GM12878 (cell line): ENCODE data around the gene CHRNA9. TPM values are rescaled to one million over a fixed set of nuclear protein-coding genes. Genes with fewer than 3 reads are reported as not detected.

Experiments used
- ATAC-seq: fragments of 200-7000 bp; cut with Tn5 transposase; 3 replicates; pipeline ENCODE4 v1.9.1; 2020; ENCODE audit warnings: mild to moderate bottlenecking, moderate library complexity
- BruUV-seq: library from RNA; stranded (reverse); fragments of 400-500 nt; replicated peaks from 2 replicates; lab custom pipeline; 2021; lab: Mats Ljungman, UMichigan
- CTCF ChIA-PET: fragments of 300-600 bp; sonication (Branson Sonifier 250); formaldehyde crosslinking; extraction: SDS; loops from one replicate; lab custom pipeline; 2021; ENCODE audit warnings: inconsistent platforms; lab: Yijun Ruan, JAX
- POLR2A ChIA-PET: fragments of 350-600 bp; formaldehyde crosslinking; extraction: SDS; loops from one replicate; lab custom pipeline; 2021; ENCODE audit warnings: inconsistent platforms; lab: Charles Lee
- RAD21 ChIA-PET: fragments of 300-600 bp; sonication (Branson Sonifier 250); formaldehyde crosslinking; loops from one replicate; lab custom pipeline; 2023; ENCODE audit warnings: antibody characterized with exemption; ENCODE audit not compliant: unreplicated experiment; lab: Charles Lee
- SMC1A ChIA-PET: fragments of 300-600 bp; sonication (Branson Sonifier 250); formaldehyde crosslinking; loops from one replicate; lab custom pipeline; 2023; ENCODE audit not compliant: unreplicated experiment, uncharacterized antibody; lab: Charles Lee
- DNase-seq: peaks from one replicate; pipeline ENCODE4 v3.0.0-alpha.2; 2011; ENCODE audit warnings: low read depth, low spot score
- FAIRE-seq: peaks from 3 replicates; lab custom pipeline; 2011; peaks lifted over from hg19 to GRCh38; lab: Jason Lieb, UNC
- H2AFZ ChIP-seq: 2 replicates; pipeline ENCODE4 v1.6.0; 2011; ENCODE audit warnings: low read depth, low read length, control low read depth; ENCODE audit not compliant: control insufficient read depth
- H3K27ac ChIP-seq: 2 replicates; pipeline ENCODE4 v1.5.1; 2011; ENCODE audit warnings: control low read depth; ENCODE audit not compliant: control insufficient read depth, insufficient read depth
- H3K27me3 ChIP-seq, 2 experiments: replicated peaks in 1 of 2; 2 replicates each; pipeline versions ENCODE4 v1.6.0 to v1.6.1; 2011; ENCODE audit warnings: low read length in 1 of 2; ENCODE audit not compliant: control insufficient read depth in 2 of 2, insufficient read depth in 2 of 2
- H3K36me3 ChIP-seq, 2 experiments: 2 replicates each; pipeline ENCODE4 v1.5.1; 2011; ENCODE audit warnings: low read length in 1 of 2; ENCODE audit not compliant: control insufficient read depth in 2 of 2, insufficient read depth in 2 of 2
- H3K4me1 ChIP-seq: 2 replicates; pipeline ENCODE4 v1.6.1; 2011; ENCODE audit warnings: mild to moderate bottlenecking, low read length, moderate library complexity, mixed read lengths; ENCODE audit not compliant: control insufficient read depth, insufficient read depth
- H3K4me2 ChIP-seq: 2 replicates; pipeline ENCODE4 v1.6.0; 2011; ENCODE audit warnings: control low read depth; ENCODE audit not compliant: control insufficient read depth, insufficient read depth
- H3K4me3 ChIP-seq: fragments of 200-600 bp; sonication (generic); 2 replicates; pipeline ENCODE4 v1.5.1; 2016
- H3K79me2 ChIP-seq: 2 replicates; pipeline ENCODE4 v1.6.0; 2011; ENCODE audit warnings: low read length; ENCODE audit not compliant: control insufficient read depth, insufficient read depth
- H3K9ac ChIP-seq: 2 replicates; pipeline ENCODE4 v1.8.0; 2011; ENCODE audit warnings: low read length, control low read depth, mixed read lengths; ENCODE audit not compliant: control insufficient read depth, insufficient read depth
- H3K9me3 ChIP-seq: replicated peaks from 3 replicates; pipeline ENCODE4 v1.5.1; 2011; ENCODE audit warnings: mild to moderate bottlenecking, low read length; ENCODE audit not compliant: control insufficient read depth, insufficient read depth
- H4K20me1 ChIP-seq: 2 replicates; pipeline ENCODE4 v1.6.0; 2011; ENCODE audit not compliant: control insufficient read depth, insufficient read depth
- BCL3 ChIP-seq: IDR thresholded peaks from 2 replicates; pipeline ENCODE4 v1.6.1; 2011; ENCODE audit warnings: borderline replicate concordance, low read depth, mild to moderate bottlenecking, moderate library complexity, low read length; ENCODE audit not compliant: insufficient read depth, poor library complexity, severe bottlenecking
- BRCA1 ChIP-seq: IDR thresholded peaks from 2 replicates; pipeline ENCODE4 v1.6.1; 2011; ENCODE audit warnings: low read depth, low read length, improper control_type of control experiment
- KDM1A ChIP-seq: fragments of 200-600 bp; sonication (generic); IDR thresholded peaks from 2 replicates; pipeline ENCODE4 v1.6.1; 2016; ENCODE audit warnings: borderline replicate concordance
- MEF2B ChIP-seq: fragments of 450-650 bp; IDR thresholded peaks from 2 replicates; pipeline ENCODE4 v1.6.1; 2018; ENCODE audit warnings: mild to moderate bottlenecking, moderate library complexity; ENCODE audit not compliant: partially characterized antibody, poor library complexity, severe bottlenecking
- NFYA ChIP-seq: IDR thresholded peaks from 2 replicates; pipeline ENCODE4 v1.6.1; 2011; ENCODE audit warnings: low read depth, mild to moderate bottlenecking, low read length, improper control_type of control experiment, borderline replicate concordance
- NFYB ChIP-seq: IDR thresholded peaks from 2 replicates; pipeline ENCODE4 v1.6.1; 2011; ENCODE audit warnings: low read depth, mild to moderate bottlenecking, low read length, improper control_type of control experiment, moderate library complexity; ENCODE audit not compliant: insufficient read depth
- NRF1 ChIP-seq: conservative IDR thresholded peaks from 2 replicates; pipeline ENCODE4 v1.6.1; 2011; ENCODE audit warnings: mild to moderate bottlenecking, low read depth, low read length, improper control_type of control experiment
- PAX8 ChIP-seq: fragments of 450-650 bp; IDR thresholded peaks from 2 replicates; pipeline ENCODE4 v1.6.1; 2017; ENCODE audit warnings: mild to moderate bottlenecking, moderate library complexity
- SIX5 ChIP-seq: IDR thresholded peaks from 2 replicates; pipeline ENCODE4 v1.6.1; 2011; ENCODE audit warnings: mild to moderate bottlenecking, low read depth, low read length, moderate library complexity; ENCODE audit not compliant: severe bottlenecking
- SMC3 ChIP-seq: IDR thresholded peaks from 2 replicates; pipeline ENCODE4 v1.6.1; 2011; ENCODE audit warnings: low read length, improper control_type of control experiment, borderline replicate concordance
- WGBS: methylation state at CpG from one replicate; pipeline ENCODE4 v1.1.6; 2016; ENCODE audit warnings: low lambda C conversion rate; ENCODE audit not compliant: insufficient replicate concordance, insufficient coverage; ENCODE audit errors: missing lambda C conversion rate; 5-methylcytosine and 5-hydroxymethylcytosine counted together
- in situ Hi-C: fragments of 300-500 bp; cut with MboI; formaldehyde crosslinking; loops from 9 replicates; pipeline ENCODE4 v1.14.3; 2018; ENCODE audit warnings: mixed read lengths
- intact Hi-C: fragments of 100-400 bp; cut with micrococcal nuclease; formaldehyde crosslinking; loops from one replicate; pipeline ENCODE4 v1.14.2; 2022; ENCODE audit not compliant: unreplicated experiment
- polyA plus RNA-seq, 11 experiments: library from polyadenylated mRNA; depleted of rRNA in 4 of 11; unstranded in 6 of 11; stranded (reverse) in 5 of 11; fragments of >200 nt; fragmentation: Nextera tagmentation in 4 of 11; fragmentation: Illumina TruSeq in 1 of 11; extraction: Ambion mirVana in 4 of 11; extraction: Trizol in 1 of 11; gene quantifications; 1 replicate in 1 of 11; 2 replicates in 10 of 11; pipeline versions ENCODE4 v1.2.1 to v1.2.3, GENCODE V29; 2011 to 2016; ENCODE audit warnings: inconsistent platforms in 2 of 11, missing spikeins in 2 of 11, low read depth in 1 of 11
- total RNA-seq, 4 experiments: library from RNA; depleted of rRNA in 3 of 4; stranded (reverse); fragments of >200 nt in 3 of 4; fragmentation: Illumina TruSeq in 1 of 4; extraction: Trizol in 1 of 4; gene quantifications; 2 replicates each; pipeline versions ENCODE4 v1.2.1 to v1.2.3, GENCODE V29; 2013 to 2021
- TF ChIP-seq, protein P1 (sequence below): IDR thresholded peaks from 2 replicates; pipeline ENCODE4 v1.6.1; 2011; ENCODE audit warnings: low read depth, mild to moderate bottlenecking, low read length, moderate library complexity, borderline replicate concordance; ENCODE audit errors: extremely low read depth
- TF ChIP-seq, protein P2 (sequence below): fragments of 150-350 bp; IDR thresholded peaks from 2 replicates; pipeline ENCODE4 v1.6.1; 2014; ENCODE audit warnings: mild to moderate bottlenecking, low read depth, low read length
- TF ChIP-seq, protein P3 (sequence below): fragments of 450-650 bp; IDR thresholded peaks from 2 replicates; pipeline ENCODE4 v1.6.1; 2014; ENCODE audit warnings: mild to moderate bottlenecking

Gene CHRNA9
- total and polyA plus RNA-seq, 10 of the 15 experiments (the other 5 are each of a cell fraction or from before 2014, with no cell fraction given) = 0.05 to 0.09 (median 0.08) TPM; not detected in 7

GRCh38 chr4:40301603-40302002 is 33.5 kb upstream of the CHRNA9 start (continued):
- TF ChIP-seq SMC3 = peak; percentile 5; the same call in 1 of the 2 replicates
- no peak for TF ChIP-seq NFYB
- TF ChIP-seq MEF2B = peak; percentile 66

GRCh38 chr4:40303751-40304150 is 31.4 kb upstream of the CHRNA9 start:
- H3K9me3 ChIP-seq = no peaks in the 10 kb centered on the region; the same call in 2 of the 3 replicates
- DNase-seq (no peak), ATAC-seq (no peak), FAIRE-seq (no peak)
- peaks cover 9% of the 10 kb centered on the region for H3K79me2 ChIP-seq
- H3K27me3 ChIP-seq = no peaks in the 10 kb centered on the region
- no TSS peak for BruUV-seq
- in situ Hi-C loops = no loop called here
- H3K4me1 ChIP-seq = peaks cover 73% of the 10 kb centered on the region
- CTCF ChIA-PET = interaction anchor here (0.9 to 7.4 kb wide), 7 partner anchors 14 to 116 kb away, joined by 3 to 121 read pairs (median 9); no protein-coding TSS in a partner anchor
- RAD21 ChIA-PET = interaction anchor here (0.7 to 10.7 kb wide), 7 partner anchors 8 to 167 kb away, joined by 3 to 356 read pairs (median 5); partner anchors contain the start of gene RHOH
- intact Hi-C loops = loop anchor here (2.0 kb wide), 1 partner anchor 319 kb away; no protein-coding TSS in a partner anchor
- POLR2A ChIA-PET = interaction anchor here (1.2 to 3.4 kb wide), 5 partner anchors 13 to 118 kb away, joined by 4 to 33 read pairs (median 8); no protein-coding TSS in a partner anchor
- SMC1A ChIA-PET = interaction anchor here (1.0 to 11.1 kb wide), 8 partner anchors 13 to 248 kb away, joined by 3 to 374 read pairs (median 30); partner anchors contain the start of gene RHOH
- H3K36me3 ChIP-seq = no peaks in the 10 kb centered on the region
- no peak overlapping the region for H3K27ac ChIP-seq
- WGBS = 52% methylated on average over 2 of the region's 2 CpGs
- H3K4me3 ChIP-seq = no peak overlapping the region
- no peak overlapping the region for H3K4me2 ChIP-seq
- H3K9ac ChIP-seq = no peak overlapping the region
- H2AFZ ChIP-seq = no peak overlapping the region
- H4K20me1 ChIP-seq = no peaks in the 10 kb centered on the region
- TF ChIP-seq, protein P1, sequence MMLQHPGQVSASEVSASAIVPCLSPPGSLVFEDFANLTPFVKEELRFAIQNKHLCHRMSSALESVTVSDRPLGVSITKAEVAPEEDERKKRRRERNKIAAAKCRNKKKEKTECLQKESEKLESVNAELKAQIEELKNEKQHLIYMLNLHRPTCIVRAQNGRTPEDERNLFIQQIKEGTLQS = no peak
- TF ChIP-seq BCL3 = no peak
- no peak for TF ChIP-seq NRF1
- TF ChIP-seq, protein P2, sequence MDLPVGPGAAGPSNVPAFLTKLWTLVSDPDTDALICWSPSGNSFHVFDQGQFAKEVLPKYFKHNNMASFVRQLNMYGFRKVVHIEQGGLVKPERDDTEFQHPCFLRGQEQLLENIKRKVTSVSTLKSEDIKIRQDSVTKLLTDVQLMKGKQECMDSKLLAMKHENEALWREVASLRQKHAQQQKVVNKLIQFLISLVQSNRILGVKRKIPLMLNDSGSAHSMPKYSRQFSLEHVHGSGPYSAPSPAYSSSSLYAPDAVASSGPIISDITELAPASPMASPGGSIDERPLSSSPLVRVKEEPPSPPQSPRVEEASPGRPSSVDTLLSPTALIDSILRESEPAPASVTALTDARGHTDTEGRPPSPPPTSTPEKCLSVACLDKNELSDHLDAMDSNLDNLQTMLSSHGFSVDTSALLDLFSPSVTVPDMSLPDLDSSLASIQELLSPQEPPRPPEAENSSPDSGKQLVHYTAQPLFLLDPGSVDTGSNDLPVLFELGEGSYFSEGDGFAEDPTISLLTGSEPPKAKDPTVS = no peak
- TF ChIP-seq NFYA = no peak
- no peak for TF ChIP-seq KDM1A
- TF ChIP-seq PAX8 = no peak
- no peak for TF ChIP-seq SIX5
- TF ChIP-seq, protein P3, sequence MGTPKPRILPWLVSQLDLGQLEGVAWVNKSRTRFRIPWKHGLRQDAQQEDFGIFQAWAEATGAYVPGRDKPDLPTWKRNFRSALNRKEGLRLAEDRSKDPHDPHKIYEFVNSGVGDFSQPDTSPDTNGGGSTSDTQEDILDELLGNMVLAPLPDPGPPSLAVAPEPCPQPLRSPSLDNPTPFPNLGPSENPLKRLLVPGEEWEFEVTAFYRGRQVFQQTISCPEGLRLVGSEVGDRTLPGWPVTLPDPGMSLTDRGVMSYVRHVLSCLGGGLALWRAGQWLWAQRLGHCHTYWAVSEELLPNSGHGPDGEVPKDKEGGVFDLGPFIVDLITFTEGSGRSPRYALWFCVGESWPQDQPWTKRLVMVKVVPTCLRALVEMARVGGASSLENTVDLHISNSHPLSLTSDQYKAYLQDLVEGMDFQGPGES = no peak
- TF ChIP-seq BRCA1 = no peak
